SK-N-SH treated with all-trans-retinoic acid at 6 μM for 48 hours (cell line): ENCODE results near the gene FER1L5.
"Not testable (repeated sequence)": the region's sequence is repeated elsewhere in the genome, so short reads cannot be mapped to it uniquely, and the experiment has no call there.

Source experiments
- CREB5 ChIP-seq: fragments of 250-450 bp; sonication (Bioruptor Pico); IDR thresholded peaks from 2 replicates; pipeline ENCODE4 v1.5.1; 2020; ENCODE audit warnings: low read depth, mild to moderate bottlenecking, moderate library complexity
- ESRRG ChIP-seq: fragments of 250-450 bp; sonication (Bioruptor Pico); IDR thresholded peaks from 2 replicates; pipeline ENCODE4 v1.6.1; 2021; ENCODE audit warnings: mild to moderate bottlenecking
- ISL1 ChIP-seq: fragments of 250-450 bp; sonication (Bioruptor Pico); IDR thresholded peaks from 2 replicates; pipeline ENCODE4 v2.1.2; 2022; ENCODE audit warnings: mild to moderate bottlenecking, moderate library complexity
- PATZ1 ChIP-seq: fragments of 250-450 bp; sonication (Bioruptor Pico); IDR thresholded peaks from 2 replicates; pipeline ENCODE4 v1.8.0; 2020; ENCODE audit warnings: mild to moderate bottlenecking, moderate library complexity, borderline replicate concordance
- POU6F1 ChIP-seq: fragments of 250-450 bp; sonication (Bioruptor Pico); IDR thresholded peaks from 2 replicates; pipeline ENCODE4 v1.8.0; 2021; ENCODE audit warnings: low read depth, mild to moderate bottlenecking, moderate library complexity, borderline replicate concordance
- PPARA ChIP-seq: fragments of 250-450 bp; sonication (Bioruptor Pico); IDR thresholded peaks from 2 replicates; pipeline ENCODE4 v1.5.0; 2020; ENCODE audit warnings: mild to moderate bottlenecking, borderline replicate concordance
- ZFP30 ChIP-seq: fragments of 450-650 bp; formaldehyde crosslinking; IDR thresholded peaks from 2 replicates; pipeline ENCODE4 v1.5.0; 2022; ENCODE audit warnings: mild to moderate bottlenecking, moderate library complexity
- ZNF70 ChIP-seq: fragments of 450-650 bp; formaldehyde crosslinking; IDR thresholded peaks from 2 replicates; pipeline ENCODE4 v1.5.0; 2020; ENCODE audit warnings: mild to moderate bottlenecking, moderate library complexity

- TF ChIP-seq ZNF70; PATZ1 (CRISPR knock-in tag); ZFP30 (CRISPR knock-in tag); POU6F1 (CRISPR knock-in tag); PPARA (CRISPR knock-in tag); CREB5 (CRISPR knock-in tag); ESRRG (CRISPR knock-in tag); ISL1 (CRISPR knock-in tag): not testable (repeated sequence)
These were observed 23.2 kb downstream of the FER1L5 start for GRCh38 chr2:96665717-96666116.
